Measurements from ENCODE around the gene HELZ2.

HELZ2 gene

GRCh38 chr20:63545814-63546213 lies 28.2 kb downstream of the HELZ2 start:
- H3K4me2 ChIP-seq (ENCODE audit: low read length) = no peak overlapping the region
- H3K36me3 ChIP-seq (ENCODE audit: control insufficient read depth, low read length) = no peaks in the 10 kb centered on the region
- no peaks in the 10 kb centered on the region for H3K9me2 ChIP-seq (replicated peaks; ENCODE audit: control insufficient read depth, low read length)
- no peak overlapping the region for H3K27ac ChIP-seq (ENCODE audit: low read depth, low read length)
- H3K4me1 ChIP-seq (ENCODE audit: control insufficient read depth, low read length) = peaks cover 11% of the 10 kb centered on the region
- TF ChIP-seq EZH2phosphoT487 (IDR thresholded peaks at IDR 0.05; ENCODE audit: borderline replicate concordance, low read length) = no peak
- TF ChIP-seq, protein P1, sequence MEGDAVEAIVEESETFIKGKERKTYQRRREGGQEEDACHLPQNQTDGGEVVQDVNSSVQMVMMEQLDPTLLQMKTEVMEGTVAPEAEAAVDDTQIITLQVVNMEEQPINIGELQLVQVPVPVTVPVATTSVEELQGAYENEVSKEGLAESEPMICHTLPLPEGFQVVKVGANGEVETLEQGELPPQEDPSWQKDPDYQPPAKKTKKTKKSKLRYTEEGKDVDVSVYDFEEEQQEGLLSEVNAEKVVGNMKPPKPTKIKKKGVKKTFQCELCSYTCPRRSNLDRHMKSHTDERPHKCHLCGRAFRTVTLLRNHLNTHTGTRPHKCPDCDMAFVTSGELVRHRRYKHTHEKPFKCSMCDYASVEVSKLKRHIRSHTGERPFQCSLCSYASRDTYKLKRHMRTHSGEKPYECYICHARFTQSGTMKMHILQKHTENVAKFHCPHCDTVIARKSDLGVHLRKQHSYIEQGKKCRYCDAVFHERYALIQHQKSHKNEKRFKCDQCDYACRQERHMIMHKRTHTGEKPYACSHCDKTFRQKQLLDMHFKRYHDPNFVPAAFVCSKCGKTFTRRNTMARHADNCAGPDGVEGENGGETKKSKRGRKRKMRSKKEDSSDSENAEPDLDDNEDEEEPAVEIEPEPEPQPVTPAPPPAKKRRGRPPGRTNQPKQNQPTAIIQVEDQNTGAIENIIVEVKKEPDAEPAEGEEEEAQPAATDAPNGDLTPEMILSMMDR (IDR thresholded peaks at IDR 0.05; ENCODE audit: low read depth, low read length, poor library complexity, severe bottlenecking) = no peak
- no peaks in the 10 kb centered on the region for H3K9me3 ChIP-seq (ENCODE audit: control insufficient read depth, insufficient read depth, low read length)
- no peaks in the 10 kb centered on the region for H3K79me2 ChIP-seq (ENCODE audit: control insufficient read depth, low read length)
- H4K20me1 ChIP-seq (ENCODE audit: control insufficient read depth, insufficient read depth, low read depth, low read length) = peaks cover 4% of the 10 kb centered on the region; the same call in 1 of the 2 replicates
- H3K27me3 ChIP-seq (ENCODE audit: control insufficient read depth, low read length) = peaks cover 55% of the 10 kb centered on the region
- no peaks in the 10 kb centered on the region for H3F3A ChIP-seq (ENCODE audit: control insufficient read depth, insufficient read depth)
- H3K4me3 ChIP-seq (ENCODE audit: low read length) = no peak overlapping the region

GRCh38 chr20:63544958-63545516 lies 29.0 kb downstream of the HELZ2 start:
- no peaks in the 10 kb centered on the region for H3F3A ChIP-seq (ENCODE audit: control insufficient read depth, insufficient read depth)
- H3K9me2 ChIP-seq (replicated peaks; ENCODE audit: control insufficient read depth, low read length) = no peaks in the 10 kb centered on the region
- TF ChIP-seq, protein P1 (IDR thresholded peaks at IDR 0.05; ENCODE audit: low read depth, low read length, poor library complexity, severe bottlenecking) = no peak
- TF ChIP-seq EZH2phosphoT487 (IDR thresholded peaks at IDR 0.05; ENCODE audit: borderline replicate concordance, low read length) = no peak
- no peaks in the 10 kb centered on the region for H3K79me2 ChIP-seq (ENCODE audit: control insufficient read depth, low read length)
- H3K27me3 ChIP-seq (ENCODE audit: control insufficient read depth, low read length) = peaks cover 51% of the 10 kb centered on the region
- peaks cover 11% of the 10 kb centered on the region for H3K4me1 ChIP-seq (ENCODE audit: control insufficient read depth, low read length)
- no peak overlapping the region for H3K27ac ChIP-seq (ENCODE audit: low read depth, low read length)
- H3K36me3 ChIP-seq (ENCODE audit: control insufficient read depth, low read length) = no peaks in the 10 kb centered on the region
- H3K4me2 ChIP-seq (ENCODE audit: low read length) = no peak overlapping the region
- H3K4me3 ChIP-seq (ENCODE audit: low read length) = no peak overlapping the region
- no peaks in the 10 kb centered on the region for H3K9me3 ChIP-seq (ENCODE audit: control insufficient read depth, insufficient read depth, low read length)
- H4K20me1 ChIP-seq (ENCODE audit: control insufficient read depth, insufficient read depth, low read depth, low read length) = peaks cover 4% of the 10 kb centered on the region; the same call in 1 of the 2 replicates

GRCh38 chr20:63544241-63544957 lies 29.6 kb downstream of the HELZ2 start:
- H3K9me2 ChIP-seq (replicated peaks; ENCODE audit: control insufficient read depth, low read length) = no peaks in the 10 kb centered on the region
- H3K4me2 ChIP-seq (ENCODE audit: low read length) = no peak overlapping the region
- H3K79me2 ChIP-seq (ENCODE audit: control insufficient read depth, low read length) = no peaks in the 10 kb centered on the region
- no peaks in the 10 kb centered on the region for H3F3A ChIP-seq (ENCODE audit: control insufficient read depth, insufficient read depth)
- no peak overlapping the region for H3K4me3 ChIP-seq (ENCODE audit: low read length)
- H4K20me1 ChIP-seq (ENCODE audit: control insufficient read depth, insufficient read depth, low read depth, low read length) = peaks cover 4% of the 10 kb centered on the region; the same call in 1 of the 2 replicates
- H3K9me3 ChIP-seq (ENCODE audit: control insufficient read depth, insufficient read depth, low read length) = no peaks in the 10 kb centered on the region
- H3K36me3 ChIP-seq (ENCODE audit: control insufficient read depth, low read length) = no peaks in the 10 kb centered on the region
- peaks cover 45% of the 10 kb centered on the region for H3K27me3 ChIP-seq (ENCODE audit: control insufficient read depth, low read length)
- TF ChIP-seq, protein P1 (IDR thresholded peaks at IDR 0.05; ENCODE audit: low read depth, low read length, poor library complexity, severe bottlenecking) = no peak
- no peak for TF ChIP-seq EZH2phosphoT487 (IDR thresholded peaks at IDR 0.05; ENCODE audit: borderline replicate concordance, low read length)
- H3K27ac ChIP-seq (ENCODE audit: low read depth, low read length) = no peak overlapping the region
- peaks cover 11% of the 10 kb centered on the region for H3K4me1 ChIP-seq (ENCODE audit: control insufficient read depth, low read length)

Measured in DOHH2 (cell line).